GM19438 (cell line): ENCODE data around the gene HIPK2.

Source experiments
- ATAC-seq: cut with Tn5 transposase; IDR thresholded peaks from one replicate; pipeline ENCODE4 v1.9.1; 2021; ENCODE audit warnings: low read depth; ENCODE audit not compliant: unreplicated experiment

HIPK2 gene

GRCh38 chr7:139777948-139778841 lies at the start of gene HIPK2:
HIPK2 (minus strand) TSS chr7:139777998; CDS start chr7:139777623, 375 bp downstream.
- ATAC-seq, result peak; percentile 51

GRCh38 chr7:139827042-139827441 lies 49.2 kb upstream of the HIPK2 start:
- ATAC-seq, result no peak

GRCh38 chr7:139825666-139826290 lies 48.0 kb upstream of the HIPK2 start:
- ATAC-seq, result no peak

GRCh38 chr7:139823959-139824521 lies 46.2 kb upstream of the HIPK2 start:
- ATAC-seq, result no peak

GRCh38 chr7:139822855-139823254 lies 45.1 kb upstream of the HIPK2 start:
- ATAC-seq, result no peak

GRCh38 chr7:139821349-139822105 lies 43.7 kb upstream of the HIPK2 start:
- no peak for ATAC-seq

- no peak for ATAC-seq
Measured at GRCh38 chr7:139820089-139820488, 42.3 kb upstream of the HIPK2 start.

- no peak for ATAC-seq
Measured at GRCh38 chr7:139817249-139817648, 39.5 kb upstream of the HIPK2 start.

- no peak for ATAC-seq
Measured at GRCh38 chr7:139813689-139814088, 35.9 kb upstream of the HIPK2 start.

GRCh38 chr7:139813151-139813550 lies 35.4 kb upstream of the HIPK2 start:
- no peak for ATAC-seq

- ATAC-seq, result no peak
Measured at GRCh38 chr7:139811066-139811465, 33.3 kb upstream of the HIPK2 start.

GRCh38 chr7:139808846-139809442 lies 31.1 kb upstream of the HIPK2 start:
- no peak for ATAC-seq

- no peak for ATAC-seq
Measured at GRCh38 chr7:139808427-139808826, 30.6 kb upstream of the HIPK2 start.

GRCh38 chr7:139807009-139807408 lies 29.2 kb upstream of the HIPK2 start:
- no peak for ATAC-seq

- no peak for ATAC-seq
Measured at GRCh38 chr7:139804571-139804970, 26.8 kb upstream of the HIPK2 start.

- ATAC-seq, result no peak
Measured at GRCh38 chr7:139799586-139799985, 21.8 kb upstream of the HIPK2 start.

- no peak for ATAC-seq
Measured at GRCh38 chr7:139798892-139799291, 21.1 kb upstream of the HIPK2 start.

- ATAC-seq, result no peak
Measured at GRCh38 chr7:139798221-139798620, 20.4 kb upstream of the HIPK2 start.

GRCh38 chr7:139797607-139798006 lies 19.8 kb upstream of the HIPK2 start:
- ATAC-seq, result no peak

- ATAC-seq, result no peak
Measured at GRCh38 chr7:139791316-139791715, 13.5 kb upstream of the HIPK2 start.
